ENCODE results near the gene RPA3. TPM values are rescaled to one million over a fixed set of nuclear protein-coding genes. Genes with fewer than 3 reads are reported as not detected.

Gene RPA3
- total and polyA plus RNA-seq, 8 donors, result 6.7 to 44.9 (median 28.7) TPM; not detected in 1

DNA sequence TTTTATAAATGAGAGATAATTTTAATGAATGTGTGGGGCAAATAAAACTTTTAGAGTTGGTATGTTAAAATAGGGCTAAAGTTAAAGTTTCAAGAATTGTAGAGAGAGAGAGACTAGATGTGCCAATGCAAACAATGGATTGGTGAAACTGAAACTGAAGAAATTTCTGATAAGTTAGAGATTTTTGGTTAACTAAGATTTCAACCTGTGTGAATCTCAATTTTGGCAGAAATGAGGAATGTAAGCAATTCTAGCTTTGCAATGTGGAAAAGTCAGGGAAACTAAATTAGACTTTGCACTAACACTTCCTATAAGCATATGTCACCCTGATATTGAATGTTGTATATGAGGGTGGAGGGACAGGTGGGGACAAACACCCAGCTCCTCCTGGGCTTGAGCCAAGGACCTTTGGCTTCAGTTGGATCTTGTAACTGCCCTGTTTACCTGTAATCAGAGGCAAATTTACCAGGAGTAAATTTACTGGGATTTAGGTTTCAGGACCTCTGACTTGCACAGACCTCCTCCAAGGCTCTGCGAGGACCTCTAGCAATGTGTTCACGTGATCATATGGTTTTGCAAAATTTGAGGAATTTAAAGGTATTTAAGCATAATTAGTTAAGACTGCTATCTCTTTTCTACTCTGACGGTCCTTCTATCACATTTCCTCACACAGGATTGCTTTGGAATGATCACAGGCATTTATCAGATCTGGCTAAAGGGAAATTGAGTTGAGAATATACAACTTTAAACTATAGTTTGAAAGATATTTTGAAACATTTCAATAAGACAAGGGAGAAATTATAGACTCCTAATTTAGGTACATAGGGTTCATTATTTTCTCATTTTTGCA, 33.1 kb upstream of the RPA3 start:
- H3K4me1 ChIP-seq, result peaks cover 5 to 40% (median 18%) of the 10 kb centered on the region in 4 donors
- TF ChIP-seq POLR2AphosphoS5 (IDR thresholded peaks at IDR 0.05), result no peak
- no peak for TF ChIP-seq POLR2A (IDR thresholded peaks at IDR 0.05)
- no peak for TF ChIP-seq CTCF (IDR thresholded peaks at IDR 0.05)
- no peak for TF ChIP-seq EP300 (IDR thresholded peaks at IDR 0.05)
- peak; percentile 43 to 65 for DNase-seq
- H3K4me3 ChIP-seq, result no peak overlapping the region
- H3K9me3 ChIP-seq, result no peaks in the 10 kb centered on the region
- intact Hi-C loops (cut with DNase I; ENCODE audit: low total_unique reads), result no loop called here
- 45 to 58% (median 50%) methylated on average over 3 of the region's 3 CpGs for WGBS, 5 donors
- H3K27ac ChIP-seq, result peak overlapping the region in 3 of 5 donors; percentile 33 to 54 (median 53)
- H3K36me3 ChIP-seq, result no peaks in the 10 kb centered on the region
- H3K27me3 ChIP-seq, result no peaks in the 10 kb centered on the region

DNA sequence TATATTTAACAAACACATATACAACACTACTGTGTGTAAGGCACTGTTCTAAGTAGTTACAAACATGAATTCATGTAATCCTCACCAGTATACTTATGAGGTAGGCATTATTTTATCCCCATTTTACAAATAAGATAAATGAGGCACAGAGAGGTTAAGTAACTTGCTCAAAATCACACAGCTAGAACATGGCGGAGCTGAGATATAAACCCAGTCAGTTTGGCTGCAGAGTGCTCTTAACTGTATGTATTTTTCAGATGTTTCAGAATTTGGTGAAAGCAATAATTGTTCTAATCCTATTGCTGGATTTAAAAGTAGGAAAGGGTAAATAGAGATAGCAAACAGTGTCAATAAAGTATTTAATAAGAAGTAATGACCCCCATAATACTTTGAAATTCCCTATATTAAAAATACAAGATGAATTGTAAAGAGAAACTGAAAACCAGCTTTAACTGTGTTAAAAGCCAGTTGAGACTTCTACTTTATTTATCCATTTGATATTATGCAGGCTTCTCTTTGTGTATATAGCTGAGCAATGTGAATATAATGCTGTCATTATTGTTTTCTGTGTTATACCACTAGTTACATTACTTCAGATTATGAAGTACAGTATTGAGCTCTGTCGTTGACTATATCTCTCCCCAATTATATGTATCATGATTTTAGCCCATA, 32.3 kb upstream of the RPA3 start:
- WGBS, 5 donors, result 49 to 60% (median 49%) methylated on average over 2 of the region's 2 CpGs
- intact Hi-C loops (cut with DNase I; ENCODE audit: low total_unique reads), result no loop called here
- no peaks in the 10 kb centered on the region for H3K27me3 ChIP-seq
- TF ChIP-seq EP300 (IDR thresholded peaks at IDR 0.05) (no peak), POLR2AphosphoS5 (IDR thresholded peaks at IDR 0.05) (no peak), CTCF (IDR thresholded peaks at IDR 0.05) (no peak), POLR2A (IDR thresholded peaks at IDR 0.05) (no peak)
- no peak for DNase-seq
- no peaks in the 10 kb centered on the region for H3K36me3 ChIP-seq
- H3K9me3 ChIP-seq, result no peaks in the 10 kb centered on the region
- peak overlapping the region in 3 of 5 donors; percentile 33 to 54 (median 53) for H3K27ac ChIP-seq
- no peak overlapping the region for H3K4me3 ChIP-seq
- H3K4me1 ChIP-seq, result peaks cover 5 to 47% (median 22%) of the 10 kb centered on the region in 4 donors

DNA sequence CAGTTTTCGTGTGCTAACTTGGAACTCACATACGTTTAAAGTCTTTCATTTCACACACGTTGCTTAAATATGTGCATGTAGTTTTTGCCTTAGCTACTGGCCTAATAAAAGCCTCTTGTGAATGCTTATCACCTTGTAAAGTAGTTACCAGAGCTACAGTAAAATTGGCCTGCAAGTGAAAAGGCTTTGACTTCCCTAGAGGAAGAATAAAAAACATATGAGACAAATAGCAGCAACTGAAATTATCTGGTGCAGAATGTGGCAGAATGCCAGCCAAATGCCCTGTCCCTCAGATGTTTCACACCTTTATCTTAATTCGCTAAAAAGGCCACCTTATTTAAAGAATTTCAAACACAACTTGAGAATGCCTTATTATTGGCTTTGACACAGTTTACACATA, 28.1 kb upstream of the RPA3 start:
- peak in 1 of 2 donors; percentile 22 for DNase-seq
- Histone ChIP-seq H3K4me1 (peaks cover 3 to 47% (median 20%) of the 10 kb centered on the region in 4 donors), H3K9me3 (no peaks in the 10 kb centered on the region), H3K27me3 (no peaks in the 10 kb centered on the region), H3K4me3 (no peak overlapping the region), H3K27ac (no peak overlapping the region), H3K36me3 (no peaks in the 10 kb centered on the region)
- 24 to 65% (median 42%) methylated on average over 4 of the region's 4 CpGs for WGBS, 5 donors
- TF ChIP-seq POLR2A (IDR thresholded peaks at IDR 0.05), result no peak
- TF ChIP-seq CTCF (IDR thresholded peaks at IDR 0.05), result no peak
- TF ChIP-seq EP300 (IDR thresholded peaks at IDR 0.05), result no peak
- no peak for TF ChIP-seq POLR2AphosphoS5 (IDR thresholded peaks at IDR 0.05)
- intact Hi-C loops (cut with DNase I; ENCODE audit: low total_unique reads), result no loop called here

GRCh38 chr7:7745966-7746365, 27.6 kb upstream of the RPA3 start:
- TF ChIP-seq EP300 (IDR thresholded peaks at IDR 0.05) (no peak), CTCF (IDR thresholded peaks at IDR 0.05) (no peak), POLR2A (IDR thresholded peaks at IDR 0.05) (no peak)
- intact Hi-C loops (cut with DNase I; ENCODE audit: low total_unique reads), result no loop called here
- WGBS, 5 donors, result 86 to 93% (median 91%) methylated on average over 4 of the region's 4 CpGs

More at GRCh38 chr7:7745966-7746365, 27.6 kb upstream of the RPA3 start:
- Histone ChIP-seq H3K9me3 (no peaks in the 10 kb centered on the region), H3K4me1 (peaks cover 0 to 42% (median 17%) of the 10 kb centered on the region in 4 donors), H3K27ac (no peak overlapping the region), H3K4me3 (no peak overlapping the region), H3K27me3 (no peaks in the 10 kb centered on the region), H3K36me3 (no peaks in the 10 kb centered on the region)
- DNase-seq, result no peak

Data from stomach (tissue), 9 donors.